ENCODE measurements around the gene WDFY2.

DNA sequence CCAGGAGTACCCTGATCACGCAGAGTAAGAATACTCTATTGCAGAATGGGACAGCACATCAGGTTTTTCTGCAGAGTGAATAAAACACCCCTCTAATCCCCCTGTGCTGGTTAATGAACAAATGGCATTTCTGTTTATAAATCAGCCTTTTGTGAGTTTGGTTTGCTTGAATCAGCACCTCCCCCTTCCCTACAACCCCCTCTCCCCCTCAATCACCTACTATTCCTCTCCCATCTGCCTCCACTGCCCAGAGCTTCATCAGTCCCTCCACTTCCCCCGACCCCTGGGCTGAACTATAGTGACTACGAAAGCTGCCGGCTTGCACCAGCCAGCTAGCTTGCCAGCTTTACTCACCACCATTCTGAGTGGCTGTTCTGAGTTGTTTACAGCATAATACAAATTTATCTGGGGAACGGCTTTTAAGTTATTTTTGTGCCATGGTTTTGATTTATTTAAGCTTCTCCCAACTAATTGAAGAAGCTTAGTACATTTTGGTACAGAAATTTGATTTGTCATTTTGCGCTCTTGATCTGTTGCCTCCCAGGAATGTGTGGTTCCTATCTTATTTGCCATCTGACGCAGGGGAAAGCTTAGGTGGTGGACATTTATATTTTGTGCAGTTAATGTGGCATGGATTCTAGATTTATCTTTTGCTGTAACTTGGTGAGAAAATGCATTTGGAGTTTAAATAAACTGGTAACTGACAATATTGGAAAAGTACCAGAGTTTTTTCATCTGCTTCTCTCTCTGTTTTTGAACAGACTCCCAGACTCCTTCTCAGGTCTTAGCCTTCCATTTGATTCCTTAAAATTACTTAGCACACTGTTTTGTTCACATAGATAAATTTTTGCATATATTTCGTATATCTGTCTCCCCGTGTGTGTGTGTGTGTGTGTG lies 41.7 kb upstream of the WDFY2 start:
- TF ChIP-seq, protein P1, sequence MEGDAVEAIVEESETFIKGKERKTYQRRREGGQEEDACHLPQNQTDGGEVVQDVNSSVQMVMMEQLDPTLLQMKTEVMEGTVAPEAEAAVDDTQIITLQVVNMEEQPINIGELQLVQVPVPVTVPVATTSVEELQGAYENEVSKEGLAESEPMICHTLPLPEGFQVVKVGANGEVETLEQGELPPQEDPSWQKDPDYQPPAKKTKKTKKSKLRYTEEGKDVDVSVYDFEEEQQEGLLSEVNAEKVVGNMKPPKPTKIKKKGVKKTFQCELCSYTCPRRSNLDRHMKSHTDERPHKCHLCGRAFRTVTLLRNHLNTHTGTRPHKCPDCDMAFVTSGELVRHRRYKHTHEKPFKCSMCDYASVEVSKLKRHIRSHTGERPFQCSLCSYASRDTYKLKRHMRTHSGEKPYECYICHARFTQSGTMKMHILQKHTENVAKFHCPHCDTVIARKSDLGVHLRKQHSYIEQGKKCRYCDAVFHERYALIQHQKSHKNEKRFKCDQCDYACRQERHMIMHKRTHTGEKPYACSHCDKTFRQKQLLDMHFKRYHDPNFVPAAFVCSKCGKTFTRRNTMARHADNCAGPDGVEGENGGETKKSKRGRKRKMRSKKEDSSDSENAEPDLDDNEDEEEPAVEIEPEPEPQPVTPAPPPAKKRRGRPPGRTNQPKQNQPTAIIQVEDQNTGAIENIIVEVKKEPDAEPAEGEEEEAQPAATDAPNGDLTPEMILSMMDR (IDR thresholded peaks at IDR 0.05), result no peak
- no peak for TF ChIP-seq EP300 (IDR thresholded peaks at IDR 0.05)
- no peak for TF ChIP-seq POLR2AphosphoS5 (IDR thresholded peaks at IDR 0.05)
- TF ChIP-seq POLR2A (IDR thresholded peaks at IDR 0.05), result no peak
